AG04450 (cell line): Measurements from ENCODE around the gene DDX23. TPM values are rescaled to one million over a fixed set of nuclear protein-coding genes. Genes with fewer than 3 reads are reported as not detected.

Experiments
- CTCF ChIA-PET: fragments of 300-600, 350-600 bp; formaldehyde crosslinking; extraction: SDS; loops from one replicate; lab custom pipeline; 2022; ENCODE audit warnings: antibody characterized with exemption, inconsistent platforms; lab: Charles Lee
- POLR2A ChIA-PET: fragments of 350-600 bp; formaldehyde crosslinking; extraction: SDS; loops from one replicate; lab custom pipeline; 2021; ENCODE audit warnings: antibody characterized with exemption, inconsistent platforms; lab: Yijun Ruan, JAX
- DNase-seq: peaks from one replicate; pipeline ENCODE4 v3.0.0-alpha.2; 2011; ENCODE audit warnings: low read depth, low spot score
- H3K27ac ChIP-seq: one replicate; pipeline ENCODE4 v1.5.1; 2012; ENCODE audit warnings: low read depth, low read length, control low read depth
- H3K27me3 ChIP-seq: one replicate; pipeline ENCODE4 v1.6.0; 2012; ENCODE audit warnings: low read length; ENCODE audit not compliant: control insufficient read depth, insufficient read depth
- H3K4me3 ChIP-seq: 2 replicates; pipeline ENCODE4 v1.5.1; 2011; ENCODE audit warnings: mild to moderate bottlenecking, low read depth, low read length, control low read depth
- H3K9me3 ChIP-seq: 2 replicates; pipeline ENCODE4 v1.5.1; 2012; ENCODE audit warnings: low read length; ENCODE audit not compliant: control insufficient read depth, insufficient read depth
- polyA plus RNA-seq: library from polyadenylated mRNA; depleted of rRNA; stranded (reverse); fragments of >200 nt; gene quantifications from 2 replicates; pipeline ENCODE4 v1.2.3, GENCODE V29; 2011
- TF ChIP-seq, protein P1 (sequence below): IDR thresholded peaks from 2 replicates; pipeline ENCODE4 v1.5.1; 2011; ENCODE audit warnings: low read depth, low read length, control low read depth, inconsistent platforms

DDX23 gene
- polyA plus RNA-seq, 1 experiment = 56.6 TPM

- Histone ChIP-seq H3K27ac (no peak overlapping the region), H3K9me3 (no peaks in the 10 kb centered on the region), H3K27me3 (no peaks in the 10 kb centered on the region), H3K4me3 (no peak overlapping the region)
- TF ChIP-seq, protein P1, sequence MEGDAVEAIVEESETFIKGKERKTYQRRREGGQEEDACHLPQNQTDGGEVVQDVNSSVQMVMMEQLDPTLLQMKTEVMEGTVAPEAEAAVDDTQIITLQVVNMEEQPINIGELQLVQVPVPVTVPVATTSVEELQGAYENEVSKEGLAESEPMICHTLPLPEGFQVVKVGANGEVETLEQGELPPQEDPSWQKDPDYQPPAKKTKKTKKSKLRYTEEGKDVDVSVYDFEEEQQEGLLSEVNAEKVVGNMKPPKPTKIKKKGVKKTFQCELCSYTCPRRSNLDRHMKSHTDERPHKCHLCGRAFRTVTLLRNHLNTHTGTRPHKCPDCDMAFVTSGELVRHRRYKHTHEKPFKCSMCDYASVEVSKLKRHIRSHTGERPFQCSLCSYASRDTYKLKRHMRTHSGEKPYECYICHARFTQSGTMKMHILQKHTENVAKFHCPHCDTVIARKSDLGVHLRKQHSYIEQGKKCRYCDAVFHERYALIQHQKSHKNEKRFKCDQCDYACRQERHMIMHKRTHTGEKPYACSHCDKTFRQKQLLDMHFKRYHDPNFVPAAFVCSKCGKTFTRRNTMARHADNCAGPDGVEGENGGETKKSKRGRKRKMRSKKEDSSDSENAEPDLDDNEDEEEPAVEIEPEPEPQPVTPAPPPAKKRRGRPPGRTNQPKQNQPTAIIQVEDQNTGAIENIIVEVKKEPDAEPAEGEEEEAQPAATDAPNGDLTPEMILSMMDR = no peak
- DNase-seq = no peak
- POLR2A ChIA-PET = interaction anchor here (0.6 kb wide), 1 partner anchor 25 kb away, joined by 4 read pairs; the partner anchor contains the start of gene DDX23
- CTCF ChIA-PET = interaction anchor here (0.6 to 1.9 kb wide), 4 partner anchors 10 to 109 kb away, joined by 3 to 7 read pairs (median 4); no protein-coding TSS in a partner anchor
Observed at GRCh38 chr12:48827026-48827425, 24.9 kb downstream of the DDX23 start.

- no peak overlapping the region for H3K27ac ChIP-seq
- POLR2A ChIA-PET = no interaction called here
Observed at GRCh38 chr12:48826209-48826855, 25.6 kb downstream of the DDX23 start.

GRCh38 chr12:48824905-48825304 lies 27.1 kb downstream of the DDX23 start:
- ChIA-PET POLR2A (no interaction called here), CTCF (interaction anchor here (1.7 kb wide), 1 partner anchor 10 kb away, joined by 5 read pairs; no protein-coding TSS in a partner anchor)
- no peak for DNase-seq
- Histone ChIP-seq H3K27ac (no peak overlapping the region), H3K27me3 (no peaks in the 10 kb centered on the region), H3K4me3 (no peak overlapping the region), H3K9me3 (no peaks in the 10 kb centered on the region)
- TF ChIP-seq, protein P1 = no peak

More at GRCh38 chr12:48826209-48826855, 25.6 kb downstream of the DDX23 start:
- H3K9me3 ChIP-seq = no peaks in the 10 kb centered on the region
- CTCF ChIA-PET = interaction anchor here (0.6 to 1.9 kb wide), 4 partner anchors 9 to 110 kb away, joined by 3 to 7 read pairs (median 4); no protein-coding TSS in a partner anchor
- DNase-seq = no peak
- TF ChIP-seq, protein P1 = no peak
- no peak overlapping the region for H3K4me3 ChIP-seq
- no peaks in the 10 kb centered on the region for H3K27me3 ChIP-seq

GRCh38 chr12:48824112-48824511 lies 27.9 kb downstream of the DDX23 start:
- Histone ChIP-seq H3K27me3 (no peaks in the 10 kb centered on the region), H3K27ac (no peak overlapping the region), H3K9me3 (no peaks in the 10 kb centered on the region), H3K4me3 (no peak overlapping the region)
- no peak for DNase-seq
- CTCF ChIA-PET = interaction anchor here (1.7 kb wide), 1 partner anchor 9 kb away, joined by 5 read pairs; no protein-coding TSS in a partner anchor
- TF ChIP-seq, protein P1 = no peak
- POLR2A ChIA-PET = no interaction called here

GRCh38 chr12:48823281-48823680 lies 28.7 kb downstream of the DDX23 start:
- Histone ChIP-seq H3K27ac (no peak overlapping the region), H3K4me3 (no peak overlapping the region), H3K27me3 (no peaks in the 10 kb centered on the region), H3K9me3 (no peaks in the 10 kb centered on the region; the same call in 1 of the 2 replicates)
- ChIA-PET CTCF (no interaction called here), POLR2A (no interaction called here)
- TF ChIP-seq, protein P1 = no peak
- no peak for DNase-seq
